HepG2 (cell line): Measurements from ENCODE around the gene NAA30. TPM values are rescaled to one million over a fixed set of nuclear protein-coding genes. Genes with fewer than 3 reads are reported as not detected.

Source experiments
- HNRNPLL ChIP-seq: fragments of 200-400 bp; formaldehyde crosslinking; IDR thresholded peaks from 2 replicates; pipeline ENCODE4 v1.6.1; 2017; ENCODE audit warnings: mild to moderate bottlenecking, low read depth, low read length; ENCODE audit not compliant: poor library complexity, severe bottlenecking
- KDM3A ChIP-seq: IDR thresholded peaks from 2 replicates; pipeline ENCODE4 v1.6.1; 2018; ENCODE audit warnings: low read depth, missing compliant biosample characterization
- MEF2D ChIP-seq: sonication (generic); formaldehyde crosslinking; IDR thresholded peaks from 2 replicates; pipeline ENCODE4 v1.5.1; 2020; ENCODE audit warnings: mild to moderate bottlenecking, missing genetic modification reagents
- PAXIP1 ChIP-seq: sonication (generic); formaldehyde crosslinking; conservative IDR thresholded peaks from 2 replicates; pipeline ENCODE4 v1.4.0; 2020; ENCODE audit warnings: mild to moderate bottlenecking, missing genetic modification reagents, moderate library complexity
- POLR2A ChIP-seq, 2 experiments: IDR thresholded peaks; 2 replicates each; pipeline ENCODE4 v1.6.1; 2011; ENCODE audit warnings: low read depth in 2 of 2, low read length in 2 of 2, mild to moderate bottlenecking in 1 of 2, moderate library complexity in 1 of 2; ENCODE audit not compliant: insufficient read depth in 1 of 2
- SAP130 ChIP-seq: IDR thresholded peaks from 2 replicates; pipeline ENCODE4 v1.6.1; 2016; ENCODE audit warnings: low read depth
- SCMH1 ChIP-seq: sonication (generic); formaldehyde crosslinking; IDR thresholded peaks from 2 replicates; pipeline ENCODE4 v1.9.0; 2021; ENCODE audit warnings: missing genetic modification reagents, mild to moderate bottlenecking, borderline replicate concordance
- ZNF142 ChIP-seq: sonication (generic); formaldehyde crosslinking; IDR thresholded peaks from 2 replicates; pipeline ENCODE4 v1.4.0; 2020; ENCODE audit warnings: missing genetic modification reagents
- ZNF275 ChIP-seq: sonication (generic); formaldehyde crosslinking; IDR thresholded peaks from 2 replicates; pipeline ENCODE4 v1.8.0; 2022; ENCODE audit warnings: missing genetic modification reagents, mild to moderate bottlenecking, inconsistent platforms, borderline replicate concordance
- ZNF687 ChIP-seq: sonication (generic); formaldehyde crosslinking; IDR thresholded peaks from 2 replicates; pipeline ENCODE4 v1.5.1; 2020; ENCODE audit warnings: mild to moderate bottlenecking, missing genetic modification reagents, moderate library complexity
- ZNF784 ChIP-seq: sonication (generic); formaldehyde crosslinking; IDR thresholded peaks from 2 replicates; pipeline ENCODE4 v1.5.1; 2020; ENCODE audit warnings: missing genetic modification reagents, mild to moderate bottlenecking, borderline replicate concordance
- polyA plus RNA-seq, 8 experiments: library from polyadenylated mRNA; depleted of rRNA in 3 of 8; stranded (reverse) in 7 of 8; unstranded in 1 of 8; fragments of >200 nt; fragmentation: Illumina TruSeq in 4 of 8; extraction: Trizol in 4 of 8; gene quantifications; 2 replicates each; pipeline versions ENCODE4 v1.2.1 to v1.2.3, GENCODE V29; 2011 to 2016; ENCODE audit warnings: low read depth in 4 of 8, missing spikeins in 1 of 8, mixed read lengths in 1 of 8; ENCODE audit not compliant: insufficient read depth in 1 of 8
- total RNA-seq, 5 experiments: library from RNA; depleted of rRNA; stranded (reverse); fragments of >200 nt; fragmentation: Illumina TruSeq; extraction: Trizol; gene quantifications; 2 replicates each; pipeline ENCODE4 v1.2.3, GENCODE V29; 2016; ENCODE audit warnings: low read depth in 1 of 5

The NAA30 gene
- total and polyA plus RNA-seq, 2 of the 13 experiments (the other 11 are each of a cell fraction or from before 2014, with no cell fraction given): 10.8 to 18.4 TPM

- TF ChIP-seq PAXIP1: no peak
- no peak for TF ChIP-seq MEF2D (CRISPR knock-in tag)
- 0 out of 2 replicates have a peak, but pooled peaks have one; percentile 44 for TF ChIP-seq ZNF275 (CRISPR knock-in tag)
- TF ChIP-seq ZNF687 (CRISPR knock-in tag): peak; percentile 27
- no peak for TF ChIP-seq SCMH1 (CRISPR knock-in tag)
- no peak; a peak in 1 of 4 replicates for TF ChIP-seq POLR2A (IDR thresholded peaks at IDR 0.05; ENCODE audit: insufficient read depth in 1 of 2, low read depth in 2 of 2, low read length in 2 of 2)
- peak; percentile 2; the same call in 1 of the 2 replicates for TF ChIP-seq SAP130 (CRISPR knock-in tag)
- TF ChIP-seq ZNF784 (CRISPR knock-in tag): no peak
- 0 out of 2 replicates have a peak, but pooled peaks have one; percentile 33 for TF ChIP-seq ZNF142 (CRISPR knock-in tag)
- 0 out of 2 replicates have a peak, but pooled peaks have one; percentile 18 for TF ChIP-seq KDM3A (CRISPR knock-in tag)
- TF ChIP-seq HNRNPLL: peak; percentile 62
Measured at GRCh38 chr14:57390806-57391516, 575 bp downstream of the NAA30 start (continued).
